ENCODE data around the gene RYR3.

RYR3 gene

DNA sequence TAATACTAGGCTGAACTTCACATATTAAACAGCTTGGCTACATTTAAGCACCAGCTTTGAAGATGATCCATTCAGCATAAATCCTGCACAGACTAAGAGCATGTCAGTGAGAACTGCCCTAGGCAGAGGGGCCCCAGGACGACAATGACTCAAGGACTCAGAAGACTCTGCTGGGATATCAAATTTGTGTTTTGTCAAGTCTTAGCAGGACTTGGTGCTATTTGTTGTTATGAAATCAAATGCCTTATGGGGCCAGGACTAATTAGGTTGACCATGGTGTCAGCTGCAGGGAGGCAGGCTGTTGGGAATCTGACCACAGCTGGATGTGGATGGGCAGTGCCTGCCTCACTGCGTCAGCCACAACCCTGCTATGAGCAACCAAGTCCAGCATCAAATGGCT, 91.8 kb downstream of the RYR3 start:
- no peak overlapping the region for H3K23ac ChIP-seq (ENCODE audit: low read length in 2 of 2)
- peaks cover 8% of the 10 kb centered on the region for H3K4me1 ChIP-seq (ENCODE audit: control insufficient read depth, insufficient read depth, low read depth, low read length)
- H3K4me3 ChIP-seq (ENCODE audit: insufficient read depth in 1 of 2, low read depth in 1 of 2, low read length in 2 of 2) = no peak overlapping the region
- no peak overlapping the region for H2BK12ac ChIP-seq (ENCODE audit: low read length in 2 of 2)
- H3K9ac ChIP-seq (ENCODE audit: low read length) = no peak overlapping the region
- no peaks in the 10 kb centered on the region for H3K9me3 ChIP-seq (ENCODE audit: control insufficient read depth, low read length)
- no peak overlapping the region for H3K4me2 ChIP-seq (ENCODE audit: low read length, poor library complexity, severe bottlenecking)
- no peak overlapping the region for H2BK5ac ChIP-seq (ENCODE audit: low read depth, low read length, poor library complexity, severe bottlenecking)
- H4K8ac ChIP-seq (ENCODE audit: low read length) = no peak overlapping the region
- no peak overlapping the region for H3K18ac ChIP-seq (ENCODE audit: low read depth in 1 of 2, low read length in 2 of 2)
- H2AFZ ChIP-seq (ENCODE audit: low read depth, low read length) = no peak overlapping the region
- H4K91ac ChIP-seq (ENCODE audit: low read length) = no peak overlapping the region
- H2AK5ac ChIP-seq (ENCODE audit: low read length, severe bottlenecking) = peak overlapping the region; percentile 38
- H3K79me1 ChIP-seq (replicated peaks; ENCODE audit: low read length, poor library complexity, severe bottlenecking) = peaks cover 5% of the 10 kb centered on the region
- no peak overlapping the region for H3K27ac ChIP-seq (ENCODE audit: low read length, poor library complexity, severe bottlenecking)
- no peaks in the 10 kb centered on the region for H3K36me3 ChIP-seq (ENCODE audit: control insufficient read depth in 1 of 2, insufficient read depth in 2 of 2, low read depth in 1 of 2, low read length in 2 of 2)
- no peak overlapping the region for H3K14ac ChIP-seq (ENCODE audit: low read length in 2 of 2)
- no peak overlapping the region for H3K4ac ChIP-seq (ENCODE audit: low read depth in 1 of 2, low read length in 2 of 2)
- no peak overlapping the region for H2BK15ac ChIP-seq (ENCODE audit: low read depth, poor library complexity, severe bottlenecking)
- no peak overlapping the region for H2BK120ac ChIP-seq (ENCODE audit: low read depth, low read length)
- H3K27me3 ChIP-seq (ENCODE audit: control insufficient read depth in 1 of 2, insufficient read depth in 1 of 2, low read length in 2 of 2) = peaks cover 0 to 24% of the 10 kb centered on the region in 2 experiments
- 67% methylated on average over 2 of the region's 2 CpGs for WGBS
- no peak for DNase-seq

DNA sequence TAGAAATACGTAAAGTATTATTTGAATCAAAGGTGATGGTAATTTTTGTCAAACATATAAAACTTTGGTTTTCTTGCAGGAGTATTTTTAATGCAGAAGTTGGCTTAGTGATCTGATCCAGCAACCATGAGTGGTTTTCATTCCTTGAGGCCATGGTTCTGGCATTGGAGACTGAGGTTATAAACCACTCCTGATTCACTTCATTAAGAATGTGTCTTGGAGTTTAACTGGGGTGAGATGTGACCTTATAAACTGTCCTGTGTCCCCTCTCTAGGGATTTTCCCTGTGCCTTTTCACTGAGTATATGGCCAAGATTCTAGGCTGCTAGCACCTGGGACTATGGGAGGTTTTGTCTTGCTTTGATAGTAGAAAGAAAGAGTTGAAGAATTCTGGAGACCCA, 94.3 kb downstream of the RYR3 start:
- Histone ChIP-seq H3K4me1 (ENCODE audit: control insufficient read depth, insufficient read depth, low read depth, low read length) (peaks cover 5% of the 10 kb centered on the region), H3K36me3 (ENCODE audit: control insufficient read depth in 1 of 2, insufficient read depth in 2 of 2, low read depth in 1 of 2, low read length in 2 of 2) (no peaks in the 10 kb centered on the region), H3K14ac (ENCODE audit: low read length in 2 of 2) (no peak overlapping the region), H2AFZ (ENCODE audit: low read depth, low read length) (no peak overlapping the region), H4K91ac (ENCODE audit: low read length) (no peak overlapping the region), H3K27ac (ENCODE audit: low read length, poor library complexity, severe bottlenecking) (no peak overlapping the region), H2BK120ac (ENCODE audit: low read depth, low read length) (no peak overlapping the region), H2BK15ac (ENCODE audit: low read depth, poor library complexity, severe bottlenecking) (no peak overlapping the region), H3K18ac (ENCODE audit: low read depth in 1 of 2, low read length in 2 of 2) (no peak overlapping the region), H3K79me1 (replicated peaks; ENCODE audit: low read length, poor library complexity, severe bottlenecking) (peaks cover 1% of the 10 kb centered on the region), H3K4me3 (ENCODE audit: insufficient read depth in 1 of 2, low read depth in 1 of 2, low read length in 2 of 2) (no peak overlapping the region), H3K27me3 (ENCODE audit: control insufficient read depth in 1 of 2, insufficient read depth in 1 of 2, low read length in 2 of 2) (peaks cover 0 to 16% of the 10 kb centered on the region in 2 experiments), H3K9me3 (ENCODE audit: control insufficient read depth, low read length) (no peaks in the 10 kb centered on the region), H4K8ac (ENCODE audit: low read length) (no peak overlapping the region), H2BK12ac (ENCODE audit: low read length in 2 of 2) (no peak overlapping the region), H3K23ac (ENCODE audit: low read length in 2 of 2) (no peak overlapping the region), H3K4me2 (ENCODE audit: low read length, poor library complexity, severe bottlenecking) (no peak overlapping the region), H3K9ac (ENCODE audit: low read length) (no peak overlapping the region), H2BK5ac (ENCODE audit: low read depth, low read length, poor library complexity, severe bottlenecking) (no peak overlapping the region), H3K4ac (ENCODE audit: low read depth in 1 of 2, low read length in 2 of 2) (no peak overlapping the region), H2AK5ac (ENCODE audit: low read length, severe bottlenecking) (no peak overlapping the region)
- WGBS = 77% methylated on average over 1 of the region's 1 CpG
- DNase-seq = no peak

DNA sequence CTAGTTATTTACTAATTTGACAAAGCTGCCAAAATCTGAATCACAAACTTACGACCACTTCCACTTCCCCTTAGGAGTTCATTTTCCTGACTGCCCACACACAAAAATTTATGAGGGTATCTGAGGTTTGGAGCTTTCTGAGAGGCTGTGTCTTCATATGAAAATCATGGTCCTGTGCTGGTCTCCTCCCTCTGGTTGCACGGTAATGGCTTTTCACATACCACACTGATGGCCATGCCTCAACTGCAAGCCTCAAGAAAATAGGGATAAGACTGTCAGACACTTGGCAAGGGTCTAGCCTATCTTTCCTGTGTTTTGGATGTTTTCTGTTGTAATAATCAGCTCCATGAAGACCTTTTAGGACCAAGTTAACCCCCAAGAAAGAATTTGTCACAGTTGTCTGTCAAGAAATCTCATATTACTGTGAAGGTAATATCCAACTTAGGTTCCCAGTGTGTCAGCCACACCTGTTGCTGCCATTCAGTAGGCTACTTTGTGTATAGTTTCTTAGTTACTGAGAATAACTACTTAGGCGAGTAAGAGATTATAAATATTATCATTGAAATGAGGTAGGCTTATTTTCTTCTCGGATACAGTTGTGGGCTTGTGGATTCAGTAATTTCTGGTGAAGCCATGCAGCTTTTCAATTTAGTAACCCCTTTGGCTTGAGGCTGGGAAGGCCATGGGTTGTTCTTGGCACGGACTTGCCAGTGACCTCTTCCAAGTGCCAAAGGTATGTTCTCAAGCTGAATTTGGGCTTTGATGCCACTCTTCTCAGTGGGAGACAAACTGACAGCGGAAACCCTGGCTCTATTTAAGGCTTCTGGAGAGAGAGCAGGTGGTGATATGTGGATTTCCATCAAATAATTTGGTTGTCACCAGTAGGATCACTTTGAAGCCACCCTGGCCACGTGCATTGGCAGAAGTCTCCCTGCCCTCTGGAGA, 101.1 kb downstream of the RYR3 start:
- H3K4me3 ChIP-seq (ENCODE audit: insufficient read depth in 1 of 2, low read depth in 1 of 2, low read length in 2 of 2) = no peak overlapping the region
- no peak overlapping the region for H3K9ac ChIP-seq (ENCODE audit: low read length)
- no peak overlapping the region for H3K27ac ChIP-seq (ENCODE audit: low read length, poor library complexity, severe bottlenecking)
- H2BK12ac ChIP-seq (ENCODE audit: low read length in 2 of 2) = no peak overlapping the region
- no peak for DNase-seq
- no peak overlapping the region for H3K4me2 ChIP-seq (ENCODE audit: low read length, poor library complexity, severe bottlenecking)
- peaks cover 5% of the 10 kb centered on the region for H3K79me1 ChIP-seq (replicated peaks; ENCODE audit: low read length, poor library complexity, severe bottlenecking)
- H3K9me3 ChIP-seq (ENCODE audit: control insufficient read depth, low read length) = no peaks in the 10 kb centered on the region
- no peak overlapping the region for H3K18ac ChIP-seq (ENCODE audit: low read depth in 1 of 2, low read length in 2 of 2)
- no peak overlapping the region for H3K4ac ChIP-seq (ENCODE audit: low read depth in 1 of 2, low read length in 2 of 2)
- no peak overlapping the region for H2BK120ac ChIP-seq (ENCODE audit: low read depth, low read length)
- H3K36me3 ChIP-seq (ENCODE audit: control insufficient read depth in 1 of 2, insufficient read depth in 2 of 2, low read depth in 1 of 2, low read length in 2 of 2) = no peaks in the 10 kb centered on the region
- 65% methylated on average over 5 of the region's 7 CpGs for WGBS
- no peak overlapping the region for H2AFZ ChIP-seq (ENCODE audit: low read depth, low read length)
- no peak overlapping the region for H4K8ac ChIP-seq (ENCODE audit: low read length)
- no peak overlapping the region for H2BK15ac ChIP-seq (ENCODE audit: low read depth, poor library complexity, severe bottlenecking)
- H4K91ac ChIP-seq (ENCODE audit: low read length) = no peak overlapping the region
- no peak overlapping the region for H3K23ac ChIP-seq (ENCODE audit: low read length in 2 of 2)
- H3K14ac ChIP-seq (ENCODE audit: low read length in 2 of 2) = no peak overlapping the region
- H2BK5ac ChIP-seq (ENCODE audit: low read depth, low read length, poor library complexity, severe bottlenecking) = no peak overlapping the region
- H3K27me3 ChIP-seq (ENCODE audit: control insufficient read depth in 1 of 2, insufficient read depth in 1 of 2, low read length in 2 of 2) = peaks cover 0 to 5% of the 10 kb centered on the region in 2 experiments
- no peak overlapping the region for H2AK5ac ChIP-seq (ENCODE audit: low read length, severe bottlenecking)
- H3K4me1 ChIP-seq (ENCODE audit: control insufficient read depth, insufficient read depth, low read depth, low read length) = no peaks in the 10 kb centered on the region

DNA sequence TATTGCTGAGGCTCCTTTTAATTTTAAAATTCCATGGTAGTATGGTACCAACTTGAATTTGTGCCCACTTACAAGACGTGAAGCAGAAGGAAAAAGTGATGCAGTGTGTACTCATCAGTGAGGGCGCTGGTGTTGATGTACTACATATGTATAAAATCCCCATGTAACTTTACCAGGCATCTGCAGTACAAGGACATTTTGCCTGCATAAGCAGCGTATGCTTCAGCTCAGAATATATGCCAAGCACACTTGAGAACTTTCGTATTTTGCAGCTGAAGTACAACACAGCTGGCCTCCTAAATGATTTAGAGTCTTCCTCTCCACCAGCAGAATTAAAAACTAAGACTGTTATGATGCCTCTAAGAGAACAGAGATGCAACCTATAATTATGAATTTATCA, 108.9 kb downstream of the RYR3 start:
- 60% methylated on average over 4 of the region's 4 CpGs for WGBS

More for the DNA sequence above, 108.9 kb downstream of the RYR3 start:
- no peak overlapping the region for H2AFZ ChIP-seq (ENCODE audit: low read depth, low read length)
- no peak overlapping the region for H3K27ac ChIP-seq (ENCODE audit: low read length, poor library complexity, severe bottlenecking)
- H4K8ac ChIP-seq (ENCODE audit: low read length) = no peak overlapping the region
- H2BK12ac ChIP-seq (ENCODE audit: low read length in 2 of 2) = no peak overlapping the region
- no peaks in the 10 kb centered on the region for H3K4me1 ChIP-seq (ENCODE audit: control insufficient read depth, insufficient read depth, low read depth, low read length)
- H2BK15ac ChIP-seq (ENCODE audit: low read depth, poor library complexity, severe bottlenecking) = no peak overlapping the region
- DNase-seq = no peak
- no peak overlapping the region for H3K4me3 ChIP-seq (ENCODE audit: insufficient read depth in 1 of 2, low read depth in 1 of 2, low read length in 2 of 2)
- no peak overlapping the region for H3K4me2 ChIP-seq (ENCODE audit: low read length, poor library complexity, severe bottlenecking)
- no peak overlapping the region for H3K9ac ChIP-seq (ENCODE audit: low read length)
- peaks cover 0 to 20% of the 10 kb centered on the region in 2 experiments for H3K27me3 ChIP-seq (ENCODE audit: control insufficient read depth in 1 of 2, insufficient read depth in 1 of 2, low read length in 2 of 2)
- H3K23ac ChIP-seq (ENCODE audit: low read length in 2 of 2) = no peak overlapping the region
- H4K91ac ChIP-seq (ENCODE audit: low read length) = no peak overlapping the region
- H3K14ac ChIP-seq (ENCODE audit: low read length in 2 of 2) = no peak overlapping the region
- H2BK120ac ChIP-seq (ENCODE audit: low read depth, low read length) = no peak overlapping the region
- no peaks in the 10 kb centered on the region for H3K36me3 ChIP-seq (ENCODE audit: control insufficient read depth in 1 of 2, insufficient read depth in 2 of 2, low read depth in 1 of 2, low read length in 2 of 2)
- H3K9me3 ChIP-seq (ENCODE audit: control insufficient read depth, low read length) = no peaks in the 10 kb centered on the region
- no peak overlapping the region for H2AK5ac ChIP-seq (ENCODE audit: low read length, severe bottlenecking)
- H2BK5ac ChIP-seq (ENCODE audit: low read depth, low read length, poor library complexity, severe bottlenecking) = no peak overlapping the region
- H3K79me1 ChIP-seq (replicated peaks; ENCODE audit: low read length, poor library complexity, severe bottlenecking) = peaks cover 1% of the 10 kb centered on the region
- H3K4ac ChIP-seq (ENCODE audit: low read depth in 1 of 2, low read length in 2 of 2) = no peak overlapping the region
- H3K18ac ChIP-seq (ENCODE audit: low read depth in 1 of 2, low read length in 2 of 2) = no peak overlapping the region

All from mesenchymal stem cell (in vitro differentiated cells and primary cell).